Measurements from ENCODE around the gene CITED2. TPM values are rescaled to one million over a fixed set of nuclear protein-coding genes. Genes with fewer than 3 reads are reported as not detected.

Gene CITED2
- total RNA-seq, 1 experiment from 2014 or later, result 46.1 TPM

DNA sequence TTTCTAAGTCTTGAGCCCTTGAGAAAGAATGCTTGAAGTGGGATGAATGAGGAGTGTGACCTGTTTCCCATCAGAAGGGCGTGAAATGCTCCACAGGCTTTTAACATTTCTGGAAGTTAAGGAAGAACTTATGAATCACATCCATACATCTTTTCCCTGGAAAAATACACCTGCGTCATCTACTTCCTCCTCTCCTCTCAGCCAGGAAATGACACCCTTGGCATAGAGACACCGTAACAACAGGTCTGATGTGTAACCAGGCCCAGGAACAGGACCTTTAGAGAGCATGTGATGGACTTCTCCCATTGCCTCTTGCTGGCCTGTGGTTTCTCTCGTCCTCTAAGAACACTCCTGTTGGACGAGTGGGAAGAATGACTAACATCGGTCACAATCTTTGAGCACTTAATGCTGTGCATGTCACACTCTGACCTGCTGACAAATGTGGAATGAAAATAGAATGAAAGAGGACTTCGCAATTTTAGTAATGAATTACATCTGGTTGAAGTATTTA lies 28.5 kb upstream of the CITED2 start:
- ATAC-seq, result no peak
- Histone ChIP-seq H3K27me3 (ENCODE audit: insufficient read depth, low read length) (no peaks in the 10 kb centered on the region), H4K20me1 (ENCODE audit: insufficient read depth) (no peaks in the 10 kb centered on the region), H3K27ac (ENCODE audit: low read depth, low read length) (no peak overlapping the region), H3K9me2 (ENCODE audit: insufficient read depth) (no peaks in the 10 kb centered on the region), H3K9ac (ENCODE audit: low read length) (no peak overlapping the region), H3K4me3 (replicated peaks in 1 of 2; ENCODE audit: low read depth in 1 of 2, low read length in 2 of 2) (no peak overlapping the region), H3K4me1 (ENCODE audit: control insufficient read depth in 1 of 2, insufficient read depth in 2 of 2, low read length in 2 of 2) (peaks cover 0 to 6% of the 10 kb centered on the region in 2 experiments; a peak in 3 of 4 replicates), H3K79me2 (ENCODE audit: insufficient read depth, low read length) (no peaks in the 10 kb centered on the region), H3K4me2 (ENCODE audit: low read length) (no peak overlapping the region), H3K9me3 (ENCODE audit: control insufficient read depth in 1 of 2, insufficient read depth in 1 of 2, low read depth in 1 of 2, low read length in 2 of 2) (no peaks in the 10 kb centered on the region), H2AFZ (ENCODE audit: low read depth, low read length, poor library complexity, severe bottlenecking) (no peak overlapping the region), H3K36me3 (ENCODE audit: control insufficient read depth in 1 of 2, insufficient read depth in 2 of 2, low read length in 2 of 2) (no peaks in the 10 kb centered on the region)
- DNase-seq (ENCODE audit: low read depth, low spot score), result no peak
- ChIA-PET POLR2A (no interaction called here), RAD21 (ENCODE audit: low non-redundant PET in 1 of 2, low total read pairs in 2 of 2, uncharacterized antibody in 2 of 2, unreplicated experiment in 2 of 2) (no interaction called here), CTCF (no interaction called here)
- TF ChIP-seq POLR2A (IDR thresholded peaks at IDR 0.05; ENCODE audit: borderline replicate concordance, extremely low read depth, insufficient read depth, insufficient read length), result no peak
- TF ChIP-seq ELF1 (IDR thresholded peaks at IDR 0.05; ENCODE audit: borderline replicate concordance, low read depth), result no peak
- TF ChIP-seq, protein P1, sequence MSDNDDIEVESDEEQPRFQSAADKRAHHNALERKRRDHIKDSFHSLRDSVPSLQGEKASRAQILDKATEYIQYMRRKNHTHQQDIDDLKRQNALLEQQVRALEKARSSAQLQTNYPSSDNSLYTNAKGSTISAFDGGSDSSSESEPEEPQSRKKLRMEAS (IDR thresholded peaks at IDR 0.05), result no peak
- TF ChIP-seq EGR1 (IDR thresholded peaks at IDR 0.05; ENCODE audit: low read depth), result no peak
- no peak for TF ChIP-seq CEBPB (IDR thresholded peaks at IDR 0.05; ENCODE audit: low read depth)
- no peak for TF ChIP-seq YY1 (IDR thresholded peaks at IDR 0.05; ENCODE audit: extremely low read depth, insufficient replicate concordance, low read depth, low read length)
- no peak for TF ChIP-seq FOSL1 (IDR thresholded peaks at IDR 0.05; ENCODE audit: low read depth)
- TF ChIP-seq SP1 (IDR thresholded peaks at IDR 0.05; ENCODE audit: low read depth), result no peak
- TF ChIP-seq SRF (IDR thresholded peaks at IDR 0.05; ENCODE audit: low read depth), result no peak
- TF ChIP-seq ZBTB33 (IDR thresholded peaks at IDR 0.05; ENCODE audit: extremely low read depth, insufficient replicate concordance, low read length), result no peak
- no peak for TF ChIP-seq ATF3 (IDR thresholded peaks at IDR 0.05)
- TF ChIP-seq, protein P2, sequence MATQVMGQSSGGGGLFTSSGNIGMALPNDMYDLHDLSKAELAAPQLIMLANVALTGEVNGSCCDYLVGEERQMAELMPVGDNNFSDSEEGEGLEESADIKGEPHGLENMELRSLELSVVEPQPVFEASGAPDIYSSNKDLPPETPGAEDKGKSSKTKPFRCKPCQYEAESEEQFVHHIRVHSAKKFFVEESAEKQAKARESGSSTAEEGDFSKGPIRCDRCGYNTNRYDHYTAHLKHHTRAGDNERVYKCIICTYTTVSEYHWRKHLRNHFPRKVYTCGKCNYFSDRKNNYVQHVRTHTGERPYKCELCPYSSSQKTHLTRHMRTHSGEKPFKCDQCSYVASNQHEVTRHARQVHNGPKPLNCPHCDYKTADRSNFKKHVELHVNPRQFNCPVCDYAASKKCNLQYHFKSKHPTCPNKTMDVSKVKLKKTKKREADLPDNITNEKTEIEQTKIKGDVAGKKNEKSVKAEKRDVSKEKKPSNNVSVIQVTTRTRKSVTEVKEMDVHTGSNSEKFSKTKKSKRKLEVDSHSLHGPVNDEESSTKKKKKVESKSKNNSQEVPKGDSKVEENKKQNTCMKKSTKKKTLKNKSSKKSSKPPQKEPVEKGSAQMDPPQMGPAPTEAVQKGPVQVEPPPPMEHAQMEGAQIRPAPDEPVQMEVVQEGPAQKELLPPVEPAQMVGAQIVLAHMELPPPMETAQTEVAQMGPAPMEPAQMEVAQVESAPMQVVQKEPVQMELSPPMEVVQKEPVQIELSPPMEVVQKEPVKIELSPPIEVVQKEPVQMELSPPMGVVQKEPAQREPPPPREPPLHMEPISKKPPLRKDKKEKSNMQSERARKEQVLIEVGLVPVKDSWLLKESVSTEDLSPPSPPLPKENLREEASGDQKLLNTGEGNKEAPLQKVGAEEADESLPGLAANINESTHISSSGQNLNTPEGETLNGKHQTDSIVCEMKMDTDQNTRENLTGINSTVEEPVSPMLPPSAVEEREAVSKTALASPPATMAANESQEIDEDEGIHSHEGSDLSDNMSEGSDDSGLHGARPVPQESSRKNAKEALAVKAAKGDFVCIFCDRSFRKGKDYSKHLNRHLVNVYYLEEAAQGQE (IDR thresholded peaks at IDR 0.05; ENCODE audit: low read depth), result no peak
- TF ChIP-seq SIN3A (IDR thresholded peaks at IDR 0.05; ENCODE audit: low read depth), result no peak
- TF ChIP-seq CBX3 (IDR thresholded peaks at IDR 0.05; ENCODE audit: low read depth), result no peak
- TF ChIP-seq EZH2phosphoT487 (IDR thresholded peaks at IDR 0.05; ENCODE audit: borderline replicate concordance), result no peak
- BruUV-seq (replicated peaks), result no TSS peak
- intact Hi-C loops (cut with micrococcal nuclease), result no loop called here

Data from HCT116 (cell line).